IgD-negative memory B cell (primary cell): ENCODE data around the gene ADARB1. TPM values are rescaled to one million over a fixed set of nuclear protein-coding genes. Genes with fewer than 3 reads are reported as not detected.

ENCODE experiments used
- H3K27ac Mint-ChIP-seq, 3 donors: one replicate each; pipeline ENCODE4 v1.8.0; 2020 to 2022; ENCODE audit warnings: mild to moderate bottlenecking in 3 of 3, mixed read lengths in 3 of 3, moderate library complexity in 1 of 3
- H3K27me3 Mint-ChIP-seq: one replicate; pipeline ENCODE4 v1.8.0; 2021; ENCODE audit warnings: mixed read lengths
- H3K36me3 Mint-ChIP-seq: one replicate; pipeline ENCODE4 v1.8.0; 2020; ENCODE audit warnings: mild to moderate bottlenecking, mixed read lengths
- H3K4me1 Mint-ChIP-seq, 3 donors: one replicate each; pipeline ENCODE4 v1.8.0; 2020 to 2022; ENCODE audit warnings: mixed read lengths in 3 of 3, mild to moderate bottlenecking in 1 of 3
- H3K4me3 Mint-ChIP-seq, 4 donors: one replicate each; pipeline ENCODE4 v1.8.0; 2020 to 2022; ENCODE audit warnings: mild to moderate bottlenecking in 4 of 4, mixed read lengths in 4 of 4, moderate library complexity in 3 of 4
- H3K9me3 Mint-ChIP-seq, 3 donors: one replicate each; pipeline ENCODE4 v1.8.0; 2020 to 2021; ENCODE audit warnings: mixed read lengths in 3 of 3, mild to moderate bottlenecking in 1 of 3
- polyA plus RNA-seq: library from polyadenylated mRNA; unstranded; fragments of 300-500 nt; fragmentation: Illumina TruSeq; gene quantifications from one replicate; pipeline ENCODE4 v1.2.3, GENCODE V29; 2021

The ADARB1 gene
- polyA plus RNA-seq, 1 donor from 2014 or later, result 4.5 TPM

DNA sequence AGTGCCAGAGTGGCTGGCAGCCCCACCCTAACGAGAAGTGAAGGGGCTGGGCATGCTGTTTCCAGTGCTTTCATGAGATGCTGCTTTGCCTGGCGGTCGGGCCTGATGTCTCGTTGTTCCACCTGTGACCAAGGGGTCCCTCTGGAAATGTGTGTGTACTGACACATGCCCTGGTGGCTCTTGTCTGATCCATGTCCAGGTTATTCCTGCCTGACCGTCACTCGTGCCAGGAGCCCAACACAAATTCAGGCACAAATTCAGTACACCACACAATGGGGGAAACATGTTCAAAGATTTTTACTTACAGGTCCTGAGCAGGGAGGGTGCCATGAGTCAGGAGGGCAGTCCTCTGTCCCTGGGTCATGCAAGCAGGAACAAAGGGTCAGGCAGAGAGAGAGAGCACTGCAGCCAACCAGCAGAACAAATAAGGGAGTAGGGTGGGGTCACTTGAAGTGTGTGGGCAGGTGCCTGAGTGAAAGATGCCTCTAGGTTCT, 76.3 kb downstream of the ADARB1 start:
- H3K9me3 Mint-ChIP-seq, result no peaks in the 10 kb centered on the region
- H3K4me3 Mint-ChIP-seq, result no peak overlapping the region
- no peaks in the 10 kb centered on the region for H3K27me3 Mint-ChIP-seq
- H3K36me3 Mint-ChIP-seq, result no peaks in the 10 kb centered on the region
- peaks cover 17 to 24% (median 20%) of the 10 kb centered on the region in 3 donors for H3K4me1 Mint-ChIP-seq
- no peak overlapping the region for H3K27ac Mint-ChIP-seq

DNA sequence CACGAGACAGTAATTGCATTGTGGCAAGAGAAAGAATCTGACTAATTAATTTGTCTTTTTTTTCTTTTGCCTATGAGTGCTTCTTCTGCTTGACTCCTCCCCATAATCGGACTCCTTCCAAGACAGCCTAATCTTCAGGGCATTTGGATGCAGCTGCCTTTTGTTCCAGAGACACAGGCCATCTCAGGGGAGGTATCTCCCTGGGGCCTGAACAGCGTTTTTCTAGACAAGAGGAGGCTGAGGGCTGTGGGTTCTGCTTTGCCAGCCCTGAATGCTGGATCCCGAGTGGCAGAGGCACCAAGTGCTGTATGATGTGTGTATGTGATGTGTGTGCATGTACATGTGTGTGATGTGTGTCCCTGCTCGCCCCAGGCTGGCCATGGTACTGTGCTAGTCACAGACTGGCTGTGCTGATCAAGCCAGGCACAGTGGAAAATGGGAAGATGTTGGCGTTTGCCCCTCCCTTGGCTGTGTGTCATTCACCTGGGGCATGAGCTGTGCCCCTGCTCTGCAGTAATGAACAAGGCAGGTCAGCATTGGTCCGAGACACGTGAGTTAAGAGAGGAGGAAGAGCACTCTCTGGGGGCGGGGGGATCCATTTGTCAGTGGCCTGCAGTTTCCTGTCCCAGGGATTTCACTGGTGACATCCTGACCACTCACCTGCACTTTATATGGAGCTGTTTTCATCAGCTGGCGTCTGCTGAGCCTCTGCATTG, 77.2 kb downstream of the ADARB1 start:
- Mint-ChIP-seq H3K27ac (peak overlapping the region in 1 of 3 donors; percentile 68), H3K4me1 (peaks cover 17 to 24% (median 20%) of the 10 kb centered on the region in 3 donors), H3K36me3 (no peaks in the 10 kb centered on the region), H3K27me3 (no peaks in the 10 kb centered on the region), H3K9me3 (no peaks in the 10 kb centered on the region), H3K4me3 (peak overlapping the region in 2 of 4 donors; percentile 47 to 54)

DNA sequence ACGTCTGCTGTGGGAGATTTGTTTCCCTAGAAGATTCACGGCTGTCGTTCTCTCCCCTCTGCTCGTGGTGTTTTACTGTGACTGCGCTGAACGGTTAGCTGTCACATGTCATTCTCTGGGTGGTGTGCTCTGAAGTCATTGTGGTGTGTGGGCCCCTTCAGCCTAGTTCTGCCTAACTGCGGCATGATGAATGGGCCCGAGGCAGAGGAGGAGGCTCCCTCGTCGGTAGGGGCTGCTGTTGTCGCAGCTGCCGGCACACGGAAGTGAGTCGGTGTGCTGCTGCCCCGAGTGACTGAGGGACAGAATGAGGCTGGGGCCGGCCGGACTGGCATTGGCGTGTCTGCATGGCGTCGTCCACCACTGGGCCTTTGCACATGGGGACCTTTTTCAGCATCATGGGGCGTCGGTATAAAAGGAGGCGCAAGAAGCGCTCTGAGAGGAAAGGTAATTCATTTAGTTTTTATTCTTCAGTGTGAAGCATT, 77.9 kb downstream of the ADARB1 start:
- peaks cover 17 to 24% (median 20%) of the 10 kb centered on the region in 3 donors for H3K4me1 Mint-ChIP-seq
- no peaks in the 10 kb centered on the region for H3K27me3 Mint-ChIP-seq
- peaks cover 0 to under 1% (median 0%) of the 10 kb centered on the region in 3 donors for H3K9me3 Mint-ChIP-seq
- no peaks in the 10 kb centered on the region for H3K36me3 Mint-ChIP-seq
- H3K4me3 Mint-ChIP-seq, result peak overlapping the region in 3 of 4 donors; percentile 34 to 86 (median 84)
- peak overlapping the region in 2 of 3 donors; percentile 28 to 68 for H3K27ac Mint-ChIP-seq

DNA sequence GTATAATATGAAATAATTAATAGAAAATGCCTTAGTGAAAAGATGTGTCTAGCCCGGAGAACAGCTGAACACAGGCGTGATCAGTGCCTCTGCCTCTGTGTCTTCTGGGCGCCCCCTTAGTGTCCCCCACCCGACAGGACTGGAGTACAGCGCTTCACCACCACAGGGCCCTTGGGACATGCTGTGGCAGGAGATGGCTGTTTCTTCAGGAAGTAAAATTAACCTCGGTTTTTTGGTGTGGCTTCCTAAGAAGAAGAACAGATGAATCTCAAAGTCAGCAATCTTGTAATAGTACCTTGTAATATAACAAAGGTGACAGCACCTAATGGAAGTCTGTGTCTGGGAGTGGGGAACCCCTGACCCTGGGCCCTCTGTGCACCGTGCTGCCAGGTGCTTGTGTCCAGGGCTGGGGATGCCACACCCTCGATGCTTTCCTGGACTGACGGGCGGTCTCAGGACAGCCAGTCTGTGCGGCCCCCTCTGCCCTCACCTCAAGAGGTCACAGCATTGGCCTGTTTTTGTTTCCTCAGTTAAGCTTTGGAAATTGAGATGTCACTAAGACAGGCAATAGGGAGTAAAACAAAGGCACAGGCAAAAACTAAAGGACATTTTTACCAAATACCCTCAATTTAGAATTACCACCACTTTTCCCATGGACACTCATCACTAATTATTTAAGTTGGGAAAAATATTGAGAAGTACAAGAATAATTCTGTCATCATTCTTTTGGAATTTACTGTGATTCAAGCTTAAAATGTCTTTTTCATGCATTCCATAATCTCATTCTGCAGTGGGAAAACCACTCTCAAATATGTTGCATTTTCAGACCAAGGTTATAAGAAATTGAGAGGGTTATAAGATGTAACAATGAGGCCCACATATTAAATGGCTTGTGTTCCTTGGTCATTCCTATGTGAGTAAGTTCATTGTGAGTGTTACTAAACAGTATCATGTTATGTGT, 79.3 kb downstream of the ADARB1 start:
- peaks cover 0 to 2% (median 1%) of the 10 kb centered on the region in 3 donors for H3K9me3 Mint-ChIP-seq
- H3K36me3 Mint-ChIP-seq, result no peaks in the 10 kb centered on the region
- peak overlapping the region in 1 of 3 donors; percentile 3 for H3K27ac Mint-ChIP-seq
- peaks cover 17 to 24% (median 21%) of the 10 kb centered on the region in 3 donors for H3K4me1 Mint-ChIP-seq
- H3K4me3 Mint-ChIP-seq, result peak overlapping the region in 2 of 4 donors; percentile 55 to 87
- H3K27me3 Mint-ChIP-seq, result no peaks in the 10 kb centered on the region

DNA sequence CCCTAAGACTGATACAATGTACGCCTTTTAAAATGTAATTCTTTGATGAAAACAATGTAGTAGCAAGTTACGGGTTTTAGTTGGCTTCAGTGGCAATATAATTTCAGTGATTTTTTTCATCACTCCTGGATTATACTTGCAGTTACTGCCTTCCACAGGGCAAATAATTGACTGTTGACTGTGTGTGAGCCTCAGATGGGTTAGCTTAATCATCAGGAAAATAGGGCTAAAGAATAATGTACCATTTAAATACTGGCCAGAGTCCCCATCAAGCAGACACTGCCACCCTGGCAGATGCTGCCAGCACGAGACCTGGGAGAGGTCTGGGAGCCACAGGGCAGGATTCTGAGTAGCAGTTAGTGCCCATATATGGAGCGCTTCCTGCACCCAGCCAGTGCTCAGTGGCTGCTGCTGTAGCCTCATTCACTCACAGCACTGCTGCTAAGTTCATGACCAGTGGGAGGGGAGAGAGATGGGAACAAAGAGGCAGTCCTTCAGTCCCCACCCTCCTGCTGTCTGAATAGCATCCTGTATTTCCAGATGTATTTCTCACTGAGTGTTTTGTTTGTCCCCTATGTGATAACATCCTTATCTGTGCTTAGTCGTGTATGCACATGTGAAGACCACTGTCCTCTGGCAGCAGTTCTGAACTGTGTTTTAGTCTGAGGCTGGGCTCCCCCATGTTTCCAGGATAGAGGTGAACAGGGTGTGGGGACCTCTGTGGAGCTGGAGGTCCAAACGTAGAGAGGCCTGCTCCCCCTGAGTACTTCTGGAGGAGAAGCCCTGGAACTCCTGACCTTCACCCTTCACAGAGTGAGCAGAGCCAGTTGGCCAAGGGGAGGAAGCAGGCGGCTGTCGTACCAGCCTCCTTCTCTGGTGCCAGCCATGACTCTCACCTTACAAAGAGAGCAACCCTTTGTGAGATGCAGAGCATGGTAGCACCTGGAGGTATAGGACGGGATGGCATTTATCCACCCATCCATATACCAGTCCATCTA, 80.4 kb downstream of the ADARB1 start:
- Mint-ChIP-seq H3K36me3 (no peaks in the 10 kb centered on the region), H3K27ac (peak overlapping the region in 1 of 3 donors; percentile 74), H3K4me3 (no peak overlapping the region), H3K4me1 (peaks cover 23 to 31% (median 28%) of the 10 kb centered on the region in 3 donors), H3K9me3 (peaks cover 0 to 5% (median 2%) of the 10 kb centered on the region in 3 donors), H3K27me3 (no peaks in the 10 kb centered on the region)

DNA sequence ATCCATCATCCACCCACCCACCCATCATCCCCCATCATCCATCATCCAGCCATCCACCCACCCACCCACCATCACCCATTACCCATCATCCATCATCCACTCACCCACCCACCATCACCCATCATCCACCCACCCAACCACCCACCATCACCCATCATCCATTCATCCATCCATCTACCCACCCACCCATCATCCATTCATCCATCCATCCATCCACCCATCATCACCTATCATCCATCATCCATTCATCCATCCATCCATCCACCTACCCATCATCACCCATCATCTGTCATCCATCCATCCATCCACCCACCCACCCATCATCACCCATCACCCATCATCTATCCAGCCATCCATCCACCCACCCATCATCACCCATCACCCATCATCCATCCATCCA, 81.5 kb downstream of the ADARB1 start:
- H3K4me1 Mint-ChIP-seq, result peaks cover 25 to 31% (median 28%) of the 10 kb centered on the region in 3 donors

DNA sequence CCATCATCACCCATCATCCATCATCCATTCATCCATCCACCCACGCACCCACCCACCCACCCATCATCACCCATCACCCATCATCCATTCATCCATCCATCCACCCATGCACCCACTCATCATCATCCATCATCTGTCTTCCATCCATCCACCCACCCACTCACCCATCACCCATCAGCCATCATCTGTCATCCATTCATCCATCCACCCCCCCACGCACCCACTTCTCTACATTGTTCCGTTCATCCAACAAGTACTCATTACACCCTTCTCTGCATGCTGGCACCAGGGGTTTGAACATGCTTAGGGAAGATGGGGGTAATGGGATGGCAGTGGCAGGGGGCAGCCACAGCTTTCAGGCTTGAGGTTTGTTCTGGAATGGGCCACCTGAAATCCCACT, 82.1 kb downstream of the ADARB1 start:
- no peak overlapping the region for H3K27ac Mint-ChIP-seq
- H3K36me3 Mint-ChIP-seq, result no peaks in the 10 kb centered on the region
- peaks cover 25 to 31% (median 28%) of the 10 kb centered on the region in 3 donors for H3K4me1 Mint-ChIP-seq
- no peak overlapping the region for H3K4me3 Mint-ChIP-seq
- H3K9me3 Mint-ChIP-seq, result peaks cover 0 to 5% (median 2%) of the 10 kb centered on the region in 3 donors
- H3K27me3 Mint-ChIP-seq, result no peaks in the 10 kb centered on the region

More for the DNA sequence above, 81.5 kb downstream of the ADARB1 start:
- no peak overlapping the region for H3K27ac Mint-ChIP-seq
- H3K9me3 Mint-ChIP-seq, result peaks cover 0 to 5% (median 2%) of the 10 kb centered on the region in 3 donors
- H3K4me3 Mint-ChIP-seq, result no peak overlapping the region
- H3K36me3 Mint-ChIP-seq, result no peaks in the 10 kb centered on the region
- H3K27me3 Mint-ChIP-seq, result no peaks in the 10 kb centered on the region

DNA sequence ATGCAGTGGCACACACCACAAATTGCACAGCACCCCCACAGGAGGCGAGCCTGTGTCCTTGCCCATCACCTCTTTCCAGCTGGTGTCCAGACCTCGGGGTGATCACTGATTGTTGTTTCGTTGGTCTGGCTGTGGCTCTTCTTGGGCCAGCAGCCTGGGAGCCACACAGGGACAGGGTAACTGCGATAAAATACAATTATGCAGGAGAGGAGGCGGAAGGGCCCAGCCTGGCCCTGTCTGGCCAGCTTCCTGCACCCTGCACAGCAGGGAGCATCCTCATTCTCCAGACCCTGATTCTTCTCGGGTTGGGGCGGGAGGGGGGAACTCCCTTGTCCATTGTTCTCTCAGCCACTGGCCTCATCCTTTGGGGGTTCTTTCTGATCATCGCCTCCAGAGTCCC, 83.6 kb downstream of the ADARB1 start:
- H3K4me1 Mint-ChIP-seq, result peaks cover 17 to 20% (median 20%) of the 10 kb centered on the region in 3 donors
- peaks cover 0 to 5% (median 2%) of the 10 kb centered on the region in 3 donors for H3K9me3 Mint-ChIP-seq

DNA sequence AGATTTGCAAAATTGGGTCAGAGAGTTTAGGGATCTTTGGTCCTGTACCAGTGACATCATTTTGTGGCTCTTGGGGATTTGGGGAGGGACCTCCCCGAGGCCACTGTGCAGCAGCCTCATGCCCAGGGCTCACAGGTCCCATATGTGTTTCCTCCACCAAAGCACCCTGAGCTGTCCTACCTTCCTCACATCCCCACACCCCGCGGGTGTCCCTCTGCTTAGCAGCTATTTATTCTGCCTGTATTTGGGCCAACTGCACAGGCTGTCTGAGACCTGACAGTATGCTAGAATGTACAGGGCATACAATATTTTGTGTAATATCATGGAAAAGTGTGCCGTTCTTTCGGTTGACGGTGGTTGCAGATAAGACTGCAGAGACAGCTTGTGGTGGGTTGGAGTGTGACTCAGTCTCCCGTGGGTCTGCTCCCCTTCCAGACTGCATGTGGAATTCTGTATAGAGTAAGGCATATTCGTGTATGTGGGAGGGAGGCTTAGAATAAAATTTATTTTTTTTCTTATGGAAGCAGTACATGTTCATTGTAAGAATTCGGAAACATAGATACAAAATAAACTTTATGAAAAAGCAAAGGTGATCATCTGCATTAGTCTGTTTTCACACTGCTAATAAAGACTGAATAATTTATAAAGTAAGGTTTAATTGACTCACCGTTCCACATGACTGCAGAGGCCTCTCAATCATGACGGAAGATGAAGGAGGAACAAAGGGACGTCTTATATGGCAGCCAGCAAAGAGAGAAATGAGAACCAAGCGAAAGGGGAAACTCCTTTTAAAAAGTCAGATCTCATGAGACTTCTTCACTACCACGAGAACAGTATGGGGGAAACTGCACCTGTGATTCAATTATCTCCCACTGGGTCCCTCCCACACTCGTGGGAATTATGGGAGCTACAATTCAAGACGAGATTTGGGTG, 84.4 kb downstream of the ADARB1 start:
- Mint-ChIP-seq H3K36me3 (no peaks in the 10 kb centered on the region), H3K4me1 (peaks cover 12 to 14% (median 13%) of the 10 kb centered on the region in 3 donors), H3K27ac (peak overlapping the region in 2 of 3 donors; percentile 14 to 76)

More for the DNA sequence above, 83.6 kb downstream of the ADARB1 start:
- Mint-ChIP-seq H3K27ac (peak overlapping the region in 1 of 3 donors; percentile 50), H3K27me3 (no peaks in the 10 kb centered on the region), H3K36me3 (no peaks in the 10 kb centered on the region), H3K4me3 (peak overlapping the region in 1 of 4 donors; percentile 41)

DNA sequence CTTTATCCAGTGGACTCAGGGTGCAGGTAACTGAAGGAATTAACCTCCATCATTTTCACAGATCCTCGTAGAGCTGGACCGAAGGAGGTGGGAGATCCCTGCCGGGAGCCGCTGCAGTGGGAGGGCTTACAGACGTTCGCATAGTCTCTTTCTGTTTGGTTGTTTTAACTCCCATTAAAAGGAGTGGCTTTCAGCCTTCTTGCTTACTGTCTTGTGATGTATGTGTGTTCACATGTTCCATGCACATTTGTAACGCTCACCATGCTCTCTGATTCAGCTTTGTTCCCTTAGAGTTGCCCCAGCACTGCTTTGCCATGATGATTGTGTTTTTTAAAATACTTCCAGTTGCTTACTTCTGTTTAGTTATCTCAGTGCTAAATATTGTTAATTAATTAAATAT, 85.8 kb downstream of the ADARB1 start:
- Mint-ChIP-seq H3K4me3 (no peak overlapping the region), H3K9me3 (peaks cover 0 to 5% (median 2%) of the 10 kb centered on the region in 3 donors), H3K4me1 (peaks cover 8 to 10% (median 9%) of the 10 kb centered on the region in 3 donors), H3K27ac (no peak overlapping the region), H3K36me3 (no peaks in the 10 kb centered on the region), H3K27me3 (no peaks in the 10 kb centered on the region)

More for the DNA sequence above, 84.4 kb downstream of the ADARB1 start:
- no peaks in the 10 kb centered on the region for H3K27me3 Mint-ChIP-seq
- peak overlapping the region in 1 of 4 donors; percentile 45 for H3K4me3 Mint-ChIP-seq
- H3K9me3 Mint-ChIP-seq, result peaks cover 0 to 5% (median 2%) of the 10 kb centered on the region in 3 donors

DNA sequence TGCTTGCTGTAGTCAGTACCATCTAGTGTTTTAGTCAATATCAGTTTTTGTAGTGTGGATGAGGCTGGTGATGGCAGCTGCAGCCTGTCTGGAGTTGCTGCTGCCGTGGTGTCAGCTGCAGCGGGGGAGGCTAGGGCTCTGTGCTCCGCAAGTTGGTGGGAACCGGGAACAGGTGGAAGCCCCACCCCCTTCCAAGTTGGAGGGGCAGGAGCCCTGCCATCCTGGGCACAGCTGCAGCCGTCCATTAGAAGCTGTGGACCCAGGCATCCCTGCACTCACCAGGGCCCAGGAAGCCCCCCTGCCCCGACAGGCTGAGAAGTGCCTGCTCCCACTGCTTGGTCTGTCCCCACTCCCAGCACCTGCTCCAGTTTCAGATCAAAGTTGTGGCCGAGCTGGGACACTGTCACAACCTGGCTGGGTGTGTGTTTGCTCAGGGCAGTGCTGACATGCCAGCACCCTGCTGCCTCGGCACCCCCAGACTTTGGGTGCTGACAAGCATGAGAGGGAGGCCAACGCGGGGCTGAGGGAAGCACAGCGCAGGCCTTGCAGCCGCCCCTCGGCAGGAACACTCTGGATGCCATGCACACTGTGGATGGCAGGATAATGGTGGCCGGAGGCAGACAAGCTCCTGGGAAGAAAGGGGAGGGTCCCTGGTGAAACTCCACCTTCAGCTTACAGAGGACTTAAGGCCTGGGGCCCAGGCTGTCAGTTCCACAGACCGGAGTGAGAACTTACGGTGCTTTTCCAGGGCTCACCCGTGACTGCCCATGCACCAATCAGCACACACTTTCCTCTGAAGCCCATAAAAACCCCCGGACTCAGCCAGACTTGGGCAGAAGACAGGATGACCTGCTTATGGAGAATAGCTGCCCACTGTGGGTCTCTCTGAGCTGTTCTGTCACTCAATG, 86.9 kb downstream of the ADARB1 start:
- Mint-ChIP-seq H3K27ac (no peak overlapping the region), H3K4me3 (no peak overlapping the region), H3K9me3 (peaks cover 0 to 5% (median 2%) of the 10 kb centered on the region in 3 donors), H3K4me1 (peaks cover 8 to 9% (median 9%) of the 10 kb centered on the region in 3 donors), H3K27me3 (no peaks in the 10 kb centered on the region), H3K36me3 (no peaks in the 10 kb centered on the region)

DNA sequence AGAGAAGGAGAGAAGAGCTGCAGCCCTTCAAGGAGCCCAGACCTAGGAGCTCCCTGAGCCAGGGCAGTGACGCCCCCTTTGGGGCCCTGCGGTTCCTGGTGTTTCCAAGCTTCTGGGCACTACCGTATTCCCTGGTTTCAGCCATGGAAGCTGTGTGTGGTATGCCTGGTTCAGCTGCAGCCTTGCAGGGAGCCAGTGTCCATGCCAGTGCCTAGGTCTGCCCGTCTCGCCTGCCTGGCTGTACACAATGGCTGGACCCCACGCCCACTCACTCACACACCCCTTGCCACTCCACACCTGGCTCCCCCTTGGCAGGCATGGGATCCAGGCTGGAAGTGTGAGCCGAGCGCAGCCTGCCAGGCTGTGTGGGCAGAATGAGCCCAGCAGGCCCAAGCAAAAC, 87.7 kb downstream of the ADARB1 start:
- no peak overlapping the region for H3K4me3 Mint-ChIP-seq
- H3K27me3 Mint-ChIP-seq, result no peaks in the 10 kb centered on the region
- H3K4me1 Mint-ChIP-seq, result peaks cover 8 to 10% (median 9%) of the 10 kb centered on the region in 3 donors
- no peak overlapping the region for H3K27ac Mint-ChIP-seq
- no peaks in the 10 kb centered on the region for H3K36me3 Mint-ChIP-seq
- peaks cover 0 to 5% (median 2%) of the 10 kb centered on the region in 3 donors for H3K9me3 Mint-ChIP-seq
